ENCODE data around the gene PROC. TPM values are rescaled to one million over a fixed set of nuclear protein-coding genes. Genes with fewer than 3 reads are reported as not detected.

The PROC gene
- total and polyA plus RNA-seq, 2 donors (not counting 1 experiment from before 2014, with no cell fraction given) = not detected

DNA sequence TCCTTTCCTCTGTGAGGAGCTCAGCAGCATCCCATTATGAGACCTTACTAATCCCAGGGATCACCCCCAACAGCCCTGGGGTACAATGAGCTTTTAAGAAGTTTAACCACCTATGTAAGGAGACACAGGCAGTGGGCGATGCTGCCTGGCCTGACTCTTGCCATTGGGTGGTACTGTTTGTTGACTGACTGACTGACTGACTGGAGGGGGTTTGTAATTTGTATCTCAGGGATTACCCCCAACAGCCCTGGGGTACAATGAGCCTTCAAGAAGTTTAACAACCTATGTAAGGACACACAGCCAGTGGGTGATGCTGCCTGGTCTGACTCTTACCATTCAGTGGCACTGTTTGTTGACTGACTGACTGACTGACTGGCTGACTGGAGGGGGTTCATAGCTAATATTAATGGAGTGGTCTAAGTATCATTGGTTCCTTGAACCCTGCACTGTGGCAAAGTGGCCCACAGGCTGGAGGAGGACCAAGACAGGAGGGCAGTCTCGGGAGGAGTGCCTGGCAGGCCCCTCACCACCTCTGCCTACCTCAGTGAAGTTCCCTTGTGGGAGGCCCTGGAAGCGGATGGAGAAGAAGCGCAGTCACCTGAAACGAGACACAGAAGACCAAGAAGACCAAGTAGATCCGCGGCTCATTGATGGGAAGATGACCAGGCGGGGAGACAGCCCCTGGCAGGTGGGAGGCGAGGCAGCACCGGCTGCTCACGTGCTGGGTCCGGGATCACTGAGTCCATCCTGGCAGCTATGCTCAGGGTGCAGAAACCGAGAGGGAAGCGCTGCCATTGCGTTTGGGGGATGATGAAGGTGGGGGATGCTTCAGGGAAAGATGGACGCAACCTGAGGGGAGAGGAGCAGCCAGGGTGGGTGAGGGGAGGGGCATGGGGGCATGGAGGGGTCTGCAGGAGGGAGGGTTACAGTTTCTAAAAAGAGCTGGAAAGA, 7.6 kb downstream of the PROC start:
- no peak overlapping the region for H3K4me2 ChIP-seq (ENCODE audit: extremely low read depth, insufficient read depth, low read length)
- no peaks in the 10 kb centered on the region for H4K20me1 ChIP-seq (ENCODE audit: control insufficient read depth, extremely low read depth, insufficient read depth, low read length)
- H2AFZ ChIP-seq (ENCODE audit: low read length) = no peak overlapping the region
- TF ChIP-seq, protein P1, sequence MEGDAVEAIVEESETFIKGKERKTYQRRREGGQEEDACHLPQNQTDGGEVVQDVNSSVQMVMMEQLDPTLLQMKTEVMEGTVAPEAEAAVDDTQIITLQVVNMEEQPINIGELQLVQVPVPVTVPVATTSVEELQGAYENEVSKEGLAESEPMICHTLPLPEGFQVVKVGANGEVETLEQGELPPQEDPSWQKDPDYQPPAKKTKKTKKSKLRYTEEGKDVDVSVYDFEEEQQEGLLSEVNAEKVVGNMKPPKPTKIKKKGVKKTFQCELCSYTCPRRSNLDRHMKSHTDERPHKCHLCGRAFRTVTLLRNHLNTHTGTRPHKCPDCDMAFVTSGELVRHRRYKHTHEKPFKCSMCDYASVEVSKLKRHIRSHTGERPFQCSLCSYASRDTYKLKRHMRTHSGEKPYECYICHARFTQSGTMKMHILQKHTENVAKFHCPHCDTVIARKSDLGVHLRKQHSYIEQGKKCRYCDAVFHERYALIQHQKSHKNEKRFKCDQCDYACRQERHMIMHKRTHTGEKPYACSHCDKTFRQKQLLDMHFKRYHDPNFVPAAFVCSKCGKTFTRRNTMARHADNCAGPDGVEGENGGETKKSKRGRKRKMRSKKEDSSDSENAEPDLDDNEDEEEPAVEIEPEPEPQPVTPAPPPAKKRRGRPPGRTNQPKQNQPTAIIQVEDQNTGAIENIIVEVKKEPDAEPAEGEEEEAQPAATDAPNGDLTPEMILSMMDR (conservative IDR thresholded peaks at IDR 0.05 in 1 of 2, IDR thresholded peaks at IDR 0.05 in 1 of 2; ENCODE audit: low read depth in 1 of 2, low read length in 2 of 2) = no peak
- no peak for TF ChIP-seq EZH2 (IDR thresholded peaks at IDR 0.05; ENCODE audit: low read length, missing control alignments)
- H3K4me3 ChIP-seq (replicated peaks in 1 of 4; ENCODE audit: control extremely low read depth in 1 of 4, insufficient read depth in 1 of 4, low read depth in 3 of 4, low read length in 4 of 4) = no peak overlapping the region
- no peak overlapping the region for H3K9ac ChIP-seq (ENCODE audit: insufficient read depth, low read length)
- H3K4me1 ChIP-seq (ENCODE audit: control insufficient read depth, extremely low read depth, insufficient read depth, low read length) = no peaks in the 10 kb centered on the region
- no peak overlapping the region for H3K27ac ChIP-seq (ENCODE audit: insufficient read depth, low read length)
- no peaks in the 10 kb centered on the region for H3K79me2 ChIP-seq (ENCODE audit: control insufficient read depth, insufficient read depth, low read length)
- no peaks in the 10 kb centered on the region for H3K36me3 ChIP-seq (ENCODE audit: control insufficient read depth, insufficient read depth, low read length)
- H3K27me3 ChIP-seq (ENCODE audit: control insufficient read depth, insufficient read depth, low read length) = peaks cover 26% of the 10 kb centered on the region
- DNase-seq (ENCODE audit: low read depth in 2 of 2) = no peak
- H3K9me3 ChIP-seq (ENCODE audit: control insufficient read depth, insufficient read depth, low read depth, low read length) = no peaks in the 10 kb centered on the region

DNA sequence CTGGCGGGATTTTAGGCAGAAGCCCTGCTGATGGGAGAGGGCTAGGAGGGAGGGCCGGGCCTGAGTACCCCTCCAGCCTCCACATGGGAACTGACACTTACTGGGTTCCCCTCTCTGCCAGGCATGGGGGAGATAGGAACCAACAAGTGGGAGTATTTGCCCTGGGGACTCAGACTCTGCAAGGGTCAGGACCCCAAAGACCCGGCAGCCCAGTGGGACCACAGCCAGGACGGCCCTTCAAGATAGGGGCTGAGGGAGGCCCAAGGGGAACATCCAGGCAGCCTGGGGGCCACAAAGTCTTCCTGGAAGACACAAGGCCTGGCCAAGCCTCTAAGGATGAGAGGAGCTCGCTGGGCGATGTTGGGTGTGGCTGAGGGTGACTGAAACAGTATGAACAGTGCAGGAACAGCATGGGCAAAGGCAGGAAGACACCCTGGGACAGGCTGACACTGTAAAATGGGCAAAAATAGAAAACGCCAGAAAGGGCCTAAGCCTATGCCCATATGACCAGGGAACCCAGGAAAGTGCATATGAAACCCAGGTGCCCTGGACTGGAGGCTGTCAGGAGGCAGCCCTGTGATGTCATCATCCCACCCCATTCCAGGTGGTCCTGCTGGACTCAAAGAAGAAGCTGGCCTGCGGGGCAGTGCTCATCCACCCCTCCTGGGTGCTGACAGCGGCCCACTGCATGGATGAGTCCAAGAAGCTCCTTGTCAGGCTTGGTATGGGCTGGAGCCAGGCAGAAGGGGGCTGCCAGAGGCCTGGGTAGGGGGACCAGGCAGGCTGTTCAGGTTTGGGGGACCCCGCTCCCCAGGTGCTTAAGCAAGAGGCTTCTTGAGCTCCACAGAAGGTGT, 8.5 kb downstream of the PROC start:
- Histone ChIP-seq H4K20me1 (ENCODE audit: control insufficient read depth, extremely low read depth, insufficient read depth, low read length) (no peaks in the 10 kb centered on the region), H2AFZ (ENCODE audit: low read length) (no peak overlapping the region), H3K4me1 (ENCODE audit: control insufficient read depth, extremely low read depth, insufficient read depth, low read length) (no peaks in the 10 kb centered on the region), H3K4me2 (ENCODE audit: extremely low read depth, insufficient read depth, low read length) (no peak overlapping the region), H3K9me3 (ENCODE audit: control insufficient read depth, insufficient read depth, low read depth, low read length) (no peaks in the 10 kb centered on the region), H3K27me3 (ENCODE audit: control insufficient read depth, insufficient read depth, low read length) (peaks cover 17% of the 10 kb centered on the region), H3K36me3 (ENCODE audit: control insufficient read depth, insufficient read depth, low read length) (no peaks in the 10 kb centered on the region), H3K4me3 (replicated peaks in 1 of 4; ENCODE audit: control extremely low read depth in 1 of 4, insufficient read depth in 1 of 4, low read depth in 3 of 4, low read length in 4 of 4) (no peak overlapping the region), H3K9ac (ENCODE audit: insufficient read depth, low read length) (no peak overlapping the region), H3K79me2 (ENCODE audit: control insufficient read depth, insufficient read depth, low read length) (no peaks in the 10 kb centered on the region), H3K27ac (ENCODE audit: insufficient read depth, low read length) (no peak overlapping the region)
- no peak for TF ChIP-seq EZH2 (IDR thresholded peaks at IDR 0.05; ENCODE audit: low read length, missing control alignments)
- TF ChIP-seq, protein P1 (conservative IDR thresholded peaks at IDR 0.05 in 1 of 2, IDR thresholded peaks at IDR 0.05 in 1 of 2; ENCODE audit: low read depth in 1 of 2, low read length in 2 of 2) = no peak
- no peak for DNase-seq (ENCODE audit: low read depth in 2 of 2)
